GM19239 (cell line): ENCODE data around the gene TRIM25.
A peak's percentile ranks its signal among the peaks of the same experiment; 100 is the strongest.

Source experiments
- DNase-seq: peaks from one replicate; pipeline ENCODE4 v3.0.0; 2011; ENCODE audit warnings: low spot score; ENCODE audit not compliant: insufficient read length
- FAIRE-seq: peaks from 2 replicates; lab custom pipeline; 2011; peaks lifted over from hg19 to GRCh38; lab: Jason Lieb, UNC

TRIM25 gene

GRCh38 chr17:56897646-56898424 lies 16.0 kb downstream of the TRIM25 start:
- FAIRE-seq (peak; percentile 26), DNase-seq (no peak)

- no peak for DNase-seq
- no peak for FAIRE-seq
These were observed 16.9 kb downstream of the TRIM25 start for GRCh38 chr17:56896968-56897359.

DNA sequence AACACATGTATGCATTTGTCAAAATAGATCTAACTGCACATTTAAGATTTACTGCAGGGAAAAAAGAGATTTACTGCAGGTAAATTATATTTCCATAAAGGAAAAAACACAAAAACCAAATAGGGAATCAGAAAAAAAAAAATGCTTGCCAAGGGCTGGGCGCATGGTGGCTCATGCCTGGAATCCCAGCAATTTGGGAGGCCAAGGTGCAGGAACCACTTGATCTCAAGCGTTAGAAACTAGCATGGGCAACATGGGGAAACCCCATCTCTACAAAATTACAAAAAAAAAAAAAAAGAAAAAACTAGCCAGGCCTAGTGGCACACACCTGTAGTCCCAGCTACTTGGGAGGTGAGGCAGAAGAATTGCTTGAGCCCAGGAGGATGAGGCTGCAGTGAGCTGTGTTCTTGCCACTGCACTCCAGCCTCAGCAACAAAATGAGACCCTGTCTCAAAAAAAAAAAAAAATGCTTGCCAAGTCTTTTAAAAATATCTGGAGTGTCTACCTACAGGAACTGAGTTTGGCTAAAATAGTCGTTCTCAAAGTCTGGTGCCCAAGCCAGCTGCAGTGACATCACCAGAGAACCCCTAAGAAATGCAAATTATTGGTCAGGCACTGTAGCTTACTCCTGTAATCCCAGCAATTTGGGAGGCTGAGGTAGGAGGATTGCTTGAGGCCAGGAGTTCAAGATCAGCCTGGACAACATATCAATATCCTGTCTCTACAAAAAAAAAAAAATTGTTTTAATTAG lies 17.5 kb downstream of the TRIM25 start:
- FAIRE-seq (no peak), DNase-seq (no peak)

DNA sequence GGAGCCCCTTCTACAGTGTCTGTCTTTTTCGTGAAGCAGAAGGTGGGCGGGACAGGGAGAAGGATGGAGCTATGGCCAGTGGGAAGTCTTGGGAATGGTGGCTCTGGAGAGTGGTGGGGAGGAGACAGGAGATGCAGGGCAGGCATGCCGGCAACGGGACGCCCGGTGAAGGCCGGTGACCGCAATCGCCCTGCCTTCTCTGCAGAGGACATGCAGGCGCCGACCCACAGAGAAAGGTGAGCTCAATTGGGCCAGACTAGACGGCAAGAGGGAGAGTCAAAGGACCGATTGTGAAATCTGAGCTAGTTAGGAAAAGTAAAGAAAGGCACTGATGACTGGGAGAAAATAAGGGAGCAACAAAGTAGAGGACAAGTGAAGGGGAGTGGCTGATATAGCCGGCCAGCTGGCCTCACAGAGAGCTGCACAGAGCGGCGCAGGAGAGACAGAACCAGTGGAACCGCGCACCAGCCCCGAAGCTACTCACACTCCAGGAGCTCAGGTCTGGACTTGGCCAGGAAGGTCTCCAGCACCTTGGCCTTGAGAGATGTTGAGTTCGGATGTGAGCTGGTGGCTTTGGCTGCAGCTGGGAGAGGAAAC lies 18.9 kb downstream of the TRIM25 start:
- DNase-seq (no peak), FAIRE-seq (no peak)

DNA sequence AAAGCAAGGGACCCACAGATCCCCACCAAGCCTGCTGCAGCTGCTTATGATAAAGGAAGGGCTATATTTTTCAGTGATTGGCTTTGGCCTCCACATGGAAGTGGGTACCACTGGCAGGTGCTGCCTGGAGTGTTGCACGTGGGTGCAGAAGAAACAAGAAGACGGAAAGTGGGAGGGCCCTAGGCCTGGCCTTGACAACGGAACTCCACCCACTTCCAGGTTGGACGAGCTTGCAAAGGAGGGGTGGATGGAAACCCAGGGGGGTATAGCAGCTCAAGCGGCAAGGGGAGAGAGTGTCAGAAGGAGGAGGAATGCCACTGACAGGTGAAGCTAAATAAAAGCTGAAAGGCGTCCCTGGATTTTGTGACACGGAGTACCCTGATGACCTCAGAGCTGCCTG lies 20.3 kb downstream of the TRIM25 start:
- FAIRE-seq (no peak), DNase-seq (no peak)

DNA sequence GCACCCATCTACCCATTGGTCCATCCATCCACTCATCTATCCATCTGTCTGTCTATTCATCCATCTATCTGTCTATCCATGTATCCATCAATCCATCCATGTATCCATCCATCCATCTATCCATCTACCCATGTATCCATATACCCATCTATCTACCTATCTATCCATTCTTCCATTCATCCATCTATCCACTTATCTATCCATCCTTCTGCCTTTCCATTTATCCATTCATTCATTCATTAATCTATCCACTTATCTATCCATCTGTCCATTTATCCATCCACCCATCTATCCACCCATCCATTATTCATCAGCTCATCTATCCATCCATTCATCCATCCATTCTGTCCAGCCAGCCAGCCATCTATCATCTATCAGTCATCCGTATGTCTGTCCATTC lies 21.5 kb downstream of the TRIM25 start:
- FAIRE-seq (no peak), DNase-seq (no peak)

GRCh38 chr17:56891751-56892150 lies 22.1 kb downstream of the TRIM25 start:
- DNase-seq: no peak
- FAIRE-seq: no peak

DNA sequence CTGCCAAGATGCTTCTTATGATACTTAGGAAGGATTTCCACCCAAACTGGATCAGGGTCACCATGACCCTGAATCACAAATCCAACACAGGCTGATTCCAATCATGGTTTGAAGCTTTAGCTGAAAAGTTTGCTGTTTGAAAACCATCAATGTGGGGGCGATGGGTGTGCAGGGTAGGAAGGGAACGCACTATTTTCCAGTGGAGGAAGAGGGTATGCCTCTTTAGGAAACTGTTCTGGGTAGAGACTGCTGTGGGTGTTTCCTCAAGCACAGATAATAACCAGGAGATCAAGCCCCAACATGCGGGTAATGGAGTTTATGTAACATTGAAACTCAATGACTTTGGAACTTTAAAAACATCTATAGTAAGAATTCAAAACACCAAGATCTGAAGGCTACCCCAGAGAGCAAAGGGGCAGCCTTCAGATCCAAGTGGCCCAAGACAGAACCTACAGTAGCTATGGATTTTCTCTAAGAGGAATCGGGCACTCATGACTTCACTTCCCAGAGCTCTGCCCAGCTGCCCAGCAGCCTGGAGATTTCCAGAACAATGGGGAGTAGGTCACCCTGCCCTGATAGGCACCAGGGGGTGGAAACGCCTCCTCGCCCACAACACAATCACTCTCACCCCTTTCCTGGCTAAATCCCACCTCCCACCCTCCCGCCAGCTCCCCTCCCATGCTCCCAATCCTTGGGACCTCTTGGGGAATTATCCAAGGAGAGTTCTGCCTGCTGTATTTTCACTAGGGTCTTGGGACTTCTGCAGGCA lies 22.8 kb downstream of the TRIM25 start:
- DNase-seq: no peak
- FAIRE-seq: no peak

- DNase-seq (no peak), FAIRE-seq (no peak)
These were observed 23.5 kb downstream of the TRIM25 start for GRCh38 chr17:56890390-56890789.

- no peak for DNase-seq
- no peak for FAIRE-seq
These were observed 26.0 kb downstream of the TRIM25 start for GRCh38 chr17:56887552-56888467.

- FAIRE-seq (no peak), DNase-seq (no peak)
These were observed 26.7 kb downstream of the TRIM25 start for GRCh38 chr17:56887105-56887504.

- DNase-seq (no peak), FAIRE-seq (no peak)
These were observed 27.5 kb downstream of the TRIM25 start for GRCh38 chr17:56886288-56886731.

GRCh38 chr17:56885312-56885657 lies 28.6 kb downstream of the TRIM25 start:
- FAIRE-seq (no peak), DNase-seq (no peak)

GRCh38 chr17:56884483-56885311 lies 29.2 kb downstream of the TRIM25 start:
- FAIRE-seq: no peak
- no peak for DNase-seq

- no peak for FAIRE-seq
These were observed 30.2 kb downstream of the TRIM25 start for GRCh38 chr17:56883616-56884015.

DNA sequence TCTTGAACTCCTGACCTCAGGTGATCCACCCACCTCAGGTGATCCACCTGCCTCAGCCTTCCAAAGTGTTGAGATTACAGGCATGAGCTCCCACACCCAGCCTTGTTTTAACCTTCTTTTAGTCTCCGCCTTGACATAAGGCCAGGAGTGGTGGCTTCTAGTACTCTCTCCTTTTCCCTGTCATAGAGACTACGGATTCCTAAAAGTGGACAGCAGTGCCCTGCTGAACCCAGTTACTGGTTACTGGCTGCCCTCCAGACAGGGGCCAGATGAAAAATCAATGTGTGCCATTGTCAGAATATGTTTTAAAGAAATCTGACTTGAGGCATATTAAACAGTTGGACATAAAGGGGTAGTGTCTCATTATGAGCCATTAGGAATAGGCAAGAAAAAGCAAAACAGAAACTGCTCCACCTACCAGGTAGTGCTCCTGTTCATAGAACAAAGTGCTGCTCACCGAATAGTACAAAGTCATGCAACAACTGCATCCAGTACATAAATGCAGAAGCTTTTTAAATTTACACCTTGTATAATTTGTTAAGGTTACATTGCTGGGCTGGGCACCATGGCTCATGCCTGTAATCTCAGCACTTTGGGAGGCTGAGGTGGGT lies 32.1 kb downstream of the TRIM25 start:
- DNase-seq: no peak
- FAIRE-seq: no peak

More at GRCh38 chr17:56883616-56884015, 30.2 kb downstream of the TRIM25 start:
- no peak for DNase-seq

GRCh38 chr17:56880571-56880970 lies 33.3 kb downstream of the TRIM25 start:
- FAIRE-seq: no peak
- DNase-seq: no peak

- FAIRE-seq (no peak), DNase-seq (no peak)
These were observed 33.7 kb downstream of the TRIM25 start for GRCh38 chr17:56880133-56880532.
